Mucosa of stomach (tissue), 1 donor: Measurements from ENCODE around the gene EYA4.

Experiments used
- H3K27me3 ChIP-seq: one replicate; pipeline ENCODE4 v1.7.0; 2013; ENCODE audit warnings: mild to moderate bottlenecking, low read length; ENCODE audit not compliant: control insufficient read depth, insufficient read depth
- H3K36me3 ChIP-seq: one replicate; pipeline ENCODE4 v1.7.0; 2013; ENCODE audit warnings: low read length; ENCODE audit not compliant: control insufficient read depth, insufficient read depth
- H3K4me1 ChIP-seq: one replicate; pipeline ENCODE4 v1.7.0; 2013; ENCODE audit warnings: mild to moderate bottlenecking, low read length; ENCODE audit not compliant: control insufficient read depth, insufficient read depth
- H3K4me3 ChIP-seq: one replicate; pipeline ENCODE4 v1.7.0; 2013; ENCODE audit warnings: low read length
- H3K9ac ChIP-seq: one replicate; pipeline ENCODE4 v1.7.0; 2013; ENCODE audit warnings: mild to moderate bottlenecking, low read length, moderate library complexity
- H3K9me3 ChIP-seq: one replicate; pipeline ENCODE4 v1.7.0; 2013; ENCODE audit warnings: mild to moderate bottlenecking, low read length, moderate library complexity; ENCODE audit not compliant: control insufficient read depth
- donor health status: Pancreatic carcinoma.

EYA4 gene

GRCh38 chr6:133218852-133219251, 22.3 kb upstream of the EYA4 start:
- H3K9me3 ChIP-seq: no peaks in the 10 kb centered on the region
- no peaks in the 10 kb centered on the region for H3K36me3 ChIP-seq
- H3K9ac ChIP-seq: no peak overlapping the region
- no peaks in the 10 kb centered on the region for H3K4me1 ChIP-seq
- no peaks in the 10 kb centered on the region for H3K27me3 ChIP-seq
- H3K4me3 ChIP-seq: no peak overlapping the region

- no peaks in the 10 kb centered on the region for H3K36me3 ChIP-seq
- H3K9ac ChIP-seq: no peak overlapping the region
- H3K9me3 ChIP-seq: no peaks in the 10 kb centered on the region
- no peaks in the 10 kb centered on the region for H3K4me1 ChIP-seq
- no peak overlapping the region for H3K4me3 ChIP-seq
- H3K27me3 ChIP-seq: no peaks in the 10 kb centered on the region
These were observed 17.6 kb upstream of the EYA4 start for GRCh38 chr6:133223452-133224029.

GRCh38 chr6:133225560-133225959, 15.6 kb upstream of the EYA4 start:
- Histone ChIP-seq H3K36me3 (no peaks in the 10 kb centered on the region), H3K9ac (no peak overlapping the region), H3K9me3 (no peaks in the 10 kb centered on the region), H3K4me1 (no peaks in the 10 kb centered on the region), H3K27me3 (no peaks in the 10 kb centered on the region), H3K4me3 (no peak overlapping the region)

GRCh38 chr6:133227344-133227743, 13.8 kb upstream of the EYA4 start:
- Histone ChIP-seq H3K27me3 (no peaks in the 10 kb centered on the region), H3K4me1 (no peaks in the 10 kb centered on the region), H3K36me3 (no peaks in the 10 kb centered on the region), H3K4me3 (no peak overlapping the region), H3K9ac (no peak overlapping the region), H3K9me3 (no peaks in the 10 kb centered on the region)

GRCh38 chr6:133230052-133230451, 11.1 kb upstream of the EYA4 start:
- Histone ChIP-seq H3K4me1 (no peaks in the 10 kb centered on the region), H3K4me3 (no peak overlapping the region), H3K9me3 (no peaks in the 10 kb centered on the region), H3K27me3 (no peaks in the 10 kb centered on the region), H3K36me3 (no peaks in the 10 kb centered on the region), H3K9ac (no peak overlapping the region)

- H3K9me3 ChIP-seq: no peaks in the 10 kb centered on the region
- no peak overlapping the region for H3K9ac ChIP-seq
- H3K27me3 ChIP-seq: peaks cover 10% of the 10 kb centered on the region
- no peaks in the 10 kb centered on the region for H3K36me3 ChIP-seq
- no peaks in the 10 kb centered on the region for H3K4me1 ChIP-seq
- H3K4me3 ChIP-seq: no peak overlapping the region
These were observed 5.9 kb upstream of the EYA4 start for GRCh38 chr6:133235221-133235620.

- Histone ChIP-seq H3K27me3 (peaks cover 24% of the 10 kb centered on the region), H3K9ac (no peak overlapping the region), H3K9me3 (no peaks in the 10 kb centered on the region)
These were observed 4.2 kb upstream of the EYA4 start for GRCh38 chr6:133236932-133237331.

GRCh38 chr6:133240511-133241085, 559 bp upstream of the EYA4 start:
- peaks cover 46% of the 10 kb centered on the region for H3K27me3 ChIP-seq
- no peaks in the 10 kb centered on the region for H3K36me3 ChIP-seq
- no peak overlapping the region for H3K4me3 ChIP-seq
- no peak overlapping the region for H3K9ac ChIP-seq
- no peaks in the 10 kb centered on the region for H3K4me1 ChIP-seq
- no peaks in the 10 kb centered on the region for H3K9me3 ChIP-seq

More at GRCh38 chr6:133236932-133237331, 4.2 kb upstream of the EYA4 start:
- Histone ChIP-seq H3K36me3 (no peaks in the 10 kb centered on the region), H3K4me3 (no peak overlapping the region), H3K4me1 (no peaks in the 10 kb centered on the region)

GRCh38 chr6:133241901-133242636, 912 bp downstream of the EYA4 start:
- peaks cover 42% of the 10 kb centered on the region for H3K27me3 ChIP-seq
- no peak overlapping the region for H3K9ac ChIP-seq
- no peaks in the 10 kb centered on the region for H3K9me3 ChIP-seq
- H3K4me3 ChIP-seq: no peak overlapping the region
- H3K4me1 ChIP-seq: no peaks in the 10 kb centered on the region
- H3K36me3 ChIP-seq: no peaks in the 10 kb centered on the region

GRCh38 chr6:133242637-133243585, 1.8 kb downstream of the EYA4 start:
- no peaks in the 10 kb centered on the region for H3K36me3 ChIP-seq
- no peak overlapping the region for H3K9ac ChIP-seq
- no peaks in the 10 kb centered on the region for H3K9me3 ChIP-seq
- H3K4me3 ChIP-seq: no peak overlapping the region
- H3K27me3 ChIP-seq: peaks cover 42% of the 10 kb centered on the region
- no peaks in the 10 kb centered on the region for H3K4me1 ChIP-seq

GRCh38 chr6:133243723-133244305, 2.7 kb downstream of the EYA4 start:
- Histone ChIP-seq H3K27me3 (peaks cover 42% of the 10 kb centered on the region), H3K9me3 (no peaks in the 10 kb centered on the region), H3K4me1 (no peaks in the 10 kb centered on the region), H3K9ac (no peak overlapping the region), H3K36me3 (no peaks in the 10 kb centered on the region), H3K4me3 (no peak overlapping the region)
